ENCODE measurements around the gene TXNRD2.

Gene TXNRD2

GRCh38 chr22:19862619-19863246 lies 78.9 kb downstream of the TXNRD2 start:
- DNase-seq (ENCODE audit: low spot score) = no peak

GRCh38 chr22:19859861-19860510 lies 81.6 kb downstream of the TXNRD2 start:
- DNase-seq (ENCODE audit: low spot score) = no peak

DNA sequence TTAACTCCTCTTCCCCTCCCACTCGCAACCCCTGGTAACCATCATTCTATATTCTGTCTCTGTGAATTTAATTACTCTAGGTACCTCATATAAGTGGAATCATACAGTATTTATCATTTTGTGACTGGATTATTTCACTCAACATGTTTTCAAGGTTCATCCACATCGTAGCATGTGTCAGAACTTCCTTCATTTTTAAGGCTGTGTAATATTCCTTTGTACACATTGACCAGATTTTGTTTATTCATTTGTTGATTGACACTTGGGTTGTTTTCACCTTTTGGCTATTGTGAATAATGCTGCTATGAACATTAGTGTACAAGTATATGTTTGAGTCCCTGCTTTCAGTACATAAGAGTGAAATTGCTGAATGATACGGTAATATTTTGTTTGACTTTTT lies 84.2 kb downstream of the TXNRD2 start:
- DNase-seq (ENCODE audit: low spot score) = no peak

DNA sequence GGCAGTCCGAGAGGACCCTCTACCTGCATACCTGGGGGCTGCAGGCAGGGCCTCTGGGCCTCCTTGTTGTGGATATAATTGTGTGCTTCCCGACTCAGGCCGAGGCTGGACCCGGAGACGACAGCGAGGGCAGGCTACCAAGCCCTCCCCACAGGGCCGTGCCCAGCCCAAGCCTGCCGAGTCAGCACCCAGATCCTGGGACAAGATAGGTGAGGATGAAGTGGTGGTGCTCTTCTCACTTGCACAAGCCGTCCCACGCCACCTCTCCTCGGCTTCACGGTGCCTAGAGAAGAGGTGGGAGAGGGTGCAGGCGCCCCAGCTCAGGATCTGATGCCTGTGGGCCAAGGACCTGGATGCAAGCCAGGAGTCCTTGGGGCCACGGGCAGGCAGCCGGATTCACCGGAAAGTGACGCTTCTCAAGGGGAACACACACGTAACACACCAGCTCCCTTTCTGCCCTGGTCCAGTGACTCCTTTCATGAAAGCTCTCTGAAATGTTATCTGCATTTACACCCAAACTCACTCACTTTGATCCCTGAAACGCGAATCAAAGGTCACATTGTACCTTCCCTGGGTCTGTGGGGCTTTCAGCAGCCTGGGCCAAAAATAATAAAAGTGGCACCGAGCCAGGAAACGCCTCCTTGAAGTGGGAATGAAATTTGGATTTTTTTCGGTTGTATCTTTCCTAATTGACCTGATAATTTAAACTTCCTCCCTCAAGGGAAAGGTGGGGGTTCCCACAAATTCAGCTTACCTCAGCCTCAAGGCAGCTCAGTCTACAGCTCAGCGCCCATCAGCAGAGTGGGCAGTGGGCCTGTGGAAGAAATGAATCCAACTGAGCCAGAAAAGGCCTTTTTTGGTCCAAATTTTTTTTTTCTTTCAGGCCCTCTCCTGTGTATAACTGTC lies 85.9 kb downstream of the TXNRD2 start:
- peak; percentile 68 for DNase-seq (ENCODE audit: low spot score)

GRCh38 chr22:19854778-19855503 lies 86.7 kb downstream of the TXNRD2 start, which contains the start of the genes GNB1L and RTL10:
GNB1L (minus strand) TSS chr22:19854874; CDS start chr22:19821355, 33,519 bp downstream.
RTL10 (minus strand) TSS chr22:19854874; CDS start chr22:19852261, 2,613 bp downstream.
- DNase-seq (ENCODE audit: low spot score) = peak; percentile 96

GRCh38 chr22:19853879-19854777 lies 87.5 kb downstream of the TXNRD2 start:
- peak; percentile 6 for DNase-seq (ENCODE audit: low spot score)

GRCh38 chr22:19853058-19853878 lies 88.3 kb downstream of the TXNRD2 start:
- DNase-seq (ENCODE audit: low spot score) = no peak

DNA sequence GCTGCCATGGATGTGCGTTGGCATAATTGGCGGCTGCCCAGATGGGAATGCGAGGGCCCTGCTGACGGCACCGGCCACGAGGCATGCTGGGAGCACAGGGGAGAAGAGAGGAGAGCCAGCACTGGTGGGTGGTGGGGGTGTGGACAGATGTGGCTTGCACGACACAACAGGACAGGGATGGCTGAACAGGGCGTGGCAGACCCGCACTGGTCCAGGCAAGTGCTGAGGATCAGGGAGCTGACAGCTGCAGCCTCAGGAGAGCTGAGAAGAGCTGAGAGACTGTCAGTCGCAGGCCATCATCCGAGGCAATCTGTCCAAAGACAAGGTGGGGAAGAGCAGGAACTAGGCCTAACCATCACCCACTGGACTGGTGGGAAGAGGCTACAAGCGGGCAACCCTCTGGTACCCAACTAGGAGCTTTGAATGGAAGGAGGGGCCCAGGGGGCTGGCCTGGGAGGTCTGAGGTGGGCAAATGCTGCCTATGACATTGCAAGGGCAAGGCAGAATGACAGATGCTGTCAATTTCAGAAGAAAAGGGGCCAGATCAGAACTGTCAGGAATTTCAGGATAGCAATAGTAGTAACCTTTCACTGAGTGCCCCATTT lies 89.3 kb downstream of the TXNRD2 start:
- no peak for DNase-seq (ENCODE audit: low spot score)

GRCh38 chr22:19851291-19852176 lies 90.1 kb downstream of the TXNRD2 start:
- no peak for DNase-seq (ENCODE audit: low spot score)

- DNase-seq (ENCODE audit: low spot score) = no peak
Measured at GRCh38 chr22:19850763-19851109, 90.9 kb downstream of the TXNRD2 start.

DNA sequence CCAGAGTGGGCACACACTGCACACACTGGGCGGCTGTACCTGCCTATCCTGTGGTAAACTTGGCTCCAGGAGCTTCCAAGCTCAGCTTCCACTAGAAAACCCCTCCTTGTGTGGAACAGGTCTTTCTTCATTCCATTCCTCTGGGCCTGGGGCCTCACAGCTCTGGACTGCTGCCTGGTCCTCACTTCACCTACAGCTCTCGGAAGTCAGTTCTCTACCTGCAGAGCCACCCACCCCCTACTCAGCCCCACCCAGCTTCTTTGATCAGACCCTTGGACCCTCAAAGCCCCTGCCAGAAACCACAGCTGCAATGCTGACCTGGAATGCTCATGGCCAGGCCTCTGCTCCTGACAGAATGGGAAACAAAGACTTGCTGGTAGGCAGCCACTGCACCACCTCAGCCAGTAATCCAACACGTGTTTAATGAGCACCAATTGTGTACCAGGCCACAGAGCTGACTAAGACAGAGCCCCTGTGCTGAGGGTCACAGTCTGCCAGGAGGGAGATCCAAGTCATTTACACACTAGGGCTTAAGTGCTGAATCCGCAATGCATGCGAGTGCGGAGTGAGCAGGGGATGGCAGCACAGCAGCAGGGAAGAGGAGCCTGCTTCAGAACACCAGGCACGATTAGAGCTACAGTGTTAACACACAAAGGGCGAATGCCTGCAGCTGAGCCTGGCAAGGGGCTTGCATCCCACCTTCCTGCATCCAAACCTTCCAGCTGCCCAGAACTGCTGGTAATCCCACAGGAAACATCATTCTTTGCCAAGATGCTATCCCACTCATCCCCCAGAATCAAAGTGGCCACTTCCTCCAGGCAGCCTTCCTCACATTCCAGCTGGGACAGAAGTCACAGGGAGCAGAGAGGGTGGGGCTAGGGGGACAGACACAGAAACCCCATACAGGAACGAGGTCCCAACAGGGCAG lies 91.5 kb downstream of the TXNRD2 start:
- no peak for DNase-seq (ENCODE audit: low spot score)

- no peak for DNase-seq (ENCODE audit: low spot score)
Measured at GRCh38 chr22:19848298-19849224, 93.1 kb downstream of the TXNRD2 start.

GRCh38 chr22:19847345-19847632 lies 94.3 kb downstream of the TXNRD2 start:
- DNase-seq (ENCODE audit: low spot score) = no peak

DNA sequence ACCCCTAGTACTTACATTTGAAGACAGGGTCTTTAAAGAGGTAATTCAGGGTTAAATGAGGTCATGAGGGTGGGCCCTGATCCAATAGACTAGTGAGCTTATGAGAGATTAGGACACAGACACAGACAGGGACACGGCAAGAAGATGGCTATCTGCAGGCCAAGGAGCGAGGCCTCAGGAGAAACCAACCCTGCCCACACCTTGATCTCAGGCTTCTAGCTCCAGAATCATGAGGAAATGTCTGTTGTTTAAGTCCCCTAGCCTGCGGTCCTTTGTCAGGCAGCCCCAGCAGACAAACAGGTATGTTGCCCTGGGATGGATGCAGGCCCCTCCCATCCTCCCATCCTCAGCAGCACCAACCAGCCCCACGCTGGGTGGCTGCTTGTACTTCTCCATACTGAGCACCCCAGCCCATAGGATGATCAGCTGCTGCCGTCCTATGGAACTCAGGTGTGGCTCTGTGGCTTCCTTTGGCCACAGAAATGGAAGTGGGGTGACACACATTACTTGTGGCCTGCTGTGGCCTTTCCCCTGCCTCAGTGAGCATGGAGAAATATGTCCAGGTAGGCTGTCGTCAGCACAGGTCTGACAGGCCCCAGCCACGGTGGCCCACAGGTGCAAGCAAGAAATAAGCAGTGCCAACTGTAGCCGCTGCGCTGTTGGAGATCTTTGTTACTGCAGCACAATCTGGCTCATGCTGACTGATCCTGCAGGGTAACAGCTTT lies 94.8 kb downstream of the TXNRD2 start:
- no peak for DNase-seq (ENCODE audit: low spot score)

DNA sequence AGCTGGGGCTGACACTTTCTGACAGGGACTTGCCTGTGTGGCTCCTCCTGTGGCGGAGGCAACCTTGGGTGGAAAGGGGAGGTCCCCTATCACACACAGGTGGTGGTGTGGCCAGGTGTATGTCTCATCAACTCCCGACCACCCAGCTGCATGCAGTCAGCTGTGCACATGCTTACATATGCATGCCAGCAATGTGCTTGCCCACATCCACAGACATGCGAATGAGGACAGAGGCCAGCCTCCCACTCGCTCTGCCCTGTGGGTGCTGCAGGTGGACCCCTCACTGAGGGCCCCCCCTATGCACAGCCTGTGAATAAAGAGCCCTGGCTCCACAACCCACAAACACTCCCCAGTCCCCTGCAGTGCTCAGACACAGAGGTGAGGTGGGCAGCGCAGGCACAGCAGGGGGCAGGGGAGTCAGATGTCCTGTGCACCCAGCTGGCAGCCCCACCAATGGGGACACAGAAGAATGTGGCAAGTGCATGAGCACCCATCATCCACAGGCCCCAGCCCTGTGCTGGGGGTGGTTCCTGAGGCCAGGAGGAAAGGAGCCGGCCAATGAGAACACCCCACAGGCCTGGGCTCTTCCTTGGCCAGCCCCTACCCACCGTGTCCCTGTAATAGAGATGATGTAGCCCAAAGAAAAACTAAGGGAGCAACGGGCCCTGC lies 96.4 kb downstream of the TXNRD2 start:
- no peak for DNase-seq (ENCODE audit: low spot score)
